A673 (cell line): ENCODE measurements around the gene ATP2B3.

ENCODE experiments used
- CTCF ChIP-seq: fragments of 300-800, 200-600 bp; sonication (generic); conservative IDR thresholded peaks from 2 replicates; pipeline ENCODE4 v1.5.1; 2017; ENCODE audit warnings: low read depth, mild to moderate bottlenecking, antibody characterized with exemption, low read length, moderate library complexity, mixed read lengths
- EZH2 ChIP-seq: fragments of 200-600 bp; sonication (generic); IDR thresholded peaks from 2 replicates; pipeline ENCODE4 v1.6.1; 2017; ENCODE audit warnings: borderline replicate concordance, low read depth, mild to moderate bottlenecking, mixed read lengths, antibody characterized with exemption, low read length; ENCODE audit not compliant: poor library complexity, severe bottlenecking

GRCh38 chrX:153571534-153571908, 54.1 kb downstream of the ATP2B3 start:
- no peak for TF ChIP-seq EZH2
- no peak for TF ChIP-seq CTCF
